HFF-Myc (cell line): ENCODE data around the gene TAF3.

ENCODE experiments used
- DNase-seq: peaks from one replicate; pipeline ENCODE4 v3.0.0-alpha.2; 2011; ENCODE audit warnings: low read depth; ENCODE audit errors: extremely low read depth
- H3K4me3 ChIP-seq: replicated peaks from 2 replicates; pipeline ENCODE4 v1.5.1; 2011; ENCODE audit warnings: low read depth, mild to moderate bottlenecking, control low read depth, low read length
- CTCF ChIP-seq: IDR thresholded peaks from 2 replicates; pipeline ENCODE4 v1.5.1; 2012; ENCODE audit warnings: mild to moderate bottlenecking, low read depth, low read length, control low read depth; ENCODE audit errors: missing control alignments

Gene TAF3

GRCh38 chr10:7941576-7941975 lies 123.3 kb downstream of the TAF3 start:
- DNase-seq = no peak
- no peak for TF ChIP-seq CTCF
- H3K4me3 ChIP-seq = no peak overlapping the region

GRCh38 chr10:7942316-7942715 lies 124.0 kb downstream of the TAF3 start:
- no peak overlapping the region for H3K4me3 ChIP-seq
- TF ChIP-seq CTCF = no peak
- DNase-seq = no peak

GRCh38 chr10:7942859-7943258 lies 124.6 kb downstream of the TAF3 start:
- no peak for TF ChIP-seq CTCF
- H3K4me3 ChIP-seq = no peak overlapping the region
- DNase-seq = no peak

- H3K4me3 ChIP-seq = no peak overlapping the region
- DNase-seq = no peak
- TF ChIP-seq CTCF = no peak
Observed at GRCh38 chr10:7944215-7944480, 125.8 kb downstream of the TAF3 start.

GRCh38 chr10:7944537-7944936 lies 126.2 kb downstream of the TAF3 start:
- no peak for TF ChIP-seq CTCF
- H3K4me3 ChIP-seq = no peak overlapping the region
- DNase-seq = no peak

GRCh38 chr10:7945034-7945433 lies 126.7 kb downstream of the TAF3 start:
- no peak for DNase-seq
- no peak overlapping the region for H3K4me3 ChIP-seq
- TF ChIP-seq CTCF = no peak

- no peak for TF ChIP-seq CTCF
- DNase-seq = no peak
Observed at GRCh38 chr10:7945469-7946187, 127.3 kb downstream of the TAF3 start.

More at GRCh38 chr10:7945469-7946187, 127.3 kb downstream of the TAF3 start:
- no peak overlapping the region for H3K4me3 ChIP-seq
